Body of pancreas (tissue), 4 donors: ENCODE data around the gene IL21R. TPM values are rescaled to one million over a fixed set of nuclear protein-coding genes. Genes with fewer than 3 reads are reported as not detected.
"Not testable (repeated sequence)": the region's sequence is repeated elsewhere in the genome, so short reads cannot be mapped to it uniquely, and the experiment has no call there.

ENCODE experiments used
- ATAC-seq: fragments of 150-250 bp; one replicate; pipeline ENCODE4 v1.9.1; 2016
- DNase-seq, 4 donors: peaks; one replicate each; pipeline ENCODE4 v3.0.0-alpha.2; 2019
- H3K27ac ChIP-seq, 4 donors: fragments of 200-600 bp; sonication (generic); 1 replicate in 3 of 4; 2 replicates in 1 of 4; pipeline versions ENCODE4 v1.5.1 to v1.6.1; 2016 to 2019; ENCODE audit warnings: mild to moderate bottlenecking in 1 of 4, mixed read lengths in 1 of 4, moderate library complexity in 1 of 4
- H3K27me3 ChIP-seq, 2 donors: fragments of 200-600 bp; sonication (generic); one replicate each; pipeline ENCODE4 v1.6.0; 2016; ENCODE audit warnings: mild to moderate bottlenecking in 1 of 2
- H3K36me3 ChIP-seq, 2 donors: fragments of 200-600 bp; sonication (generic); replicated peaks in 1 of 2; 2 replicates each; pipeline ENCODE4 v1.5.1; 2016; ENCODE audit warnings: low read depth in 2 of 2; ENCODE audit not compliant: insufficient read depth in 1 of 2
- H3K4me1 ChIP-seq: fragments of 200-600 bp; sonication (generic); one replicate; pipeline ENCODE4 v1.6.0; 2016
- H3K4me3 ChIP-seq, 2 donors: fragments of 200-600 bp; sonication (generic); 1 replicate in 1 of 2; 2 replicates in 1 of 2; pipeline ENCODE4 v1.5.1; 2016 to 2019
- H3K9me3 ChIP-seq, 3 donors: fragments of 200-600 bp; sonication (generic); 1 replicate in 2 of 3; 2 replicates in 1 of 3; pipeline ENCODE4 v1.5.1; 2016
- CTCF ChIP-seq, 7 experiments: fragments of 450-650 bp in 4 of 7; fragments of 200-600 bp in 3 of 7; sonication (generic) in 3 of 7; IDR thresholded peaks; one replicate each; pipeline ENCODE4 v1.5.1; 2016 to 2019; ENCODE audit warnings: antibody characterized with exemption in 7 of 7
- POLR2A ChIP-seq, 3 donors: fragments of 450-650 bp; IDR thresholded peaks; one replicate each; pipeline ENCODE4 v1.6.1; 2016; ENCODE audit warnings: antibody characterized with exemption in 3 of 3, mild to moderate bottlenecking in 2 of 3
- WGBS, 2 donors: methylation state at CpG; one replicate each; pipeline ENCODE4 v1.1.5; 2017; 5-methylcytosine and 5-hydroxymethylcytosine counted together
- intact Hi-C: fragments of 100-400 bp; cut with DNase I; formaldehyde crosslinking; loops from one replicate; pipeline ENCODE4 v1.15.1; 2023
- total RNA-seq, 2 donors: library from RNA; depleted of rRNA; stranded (reverse); fragments of >200 nt; gene quantifications; one replicate each; pipeline ENCODE4 v1.1.0, GENCODE V29; 2016

Gene IL21R
- total RNA-seq, 2 donors from 2014 or later: 0.26 TPM; not detected in 1

DNA sequence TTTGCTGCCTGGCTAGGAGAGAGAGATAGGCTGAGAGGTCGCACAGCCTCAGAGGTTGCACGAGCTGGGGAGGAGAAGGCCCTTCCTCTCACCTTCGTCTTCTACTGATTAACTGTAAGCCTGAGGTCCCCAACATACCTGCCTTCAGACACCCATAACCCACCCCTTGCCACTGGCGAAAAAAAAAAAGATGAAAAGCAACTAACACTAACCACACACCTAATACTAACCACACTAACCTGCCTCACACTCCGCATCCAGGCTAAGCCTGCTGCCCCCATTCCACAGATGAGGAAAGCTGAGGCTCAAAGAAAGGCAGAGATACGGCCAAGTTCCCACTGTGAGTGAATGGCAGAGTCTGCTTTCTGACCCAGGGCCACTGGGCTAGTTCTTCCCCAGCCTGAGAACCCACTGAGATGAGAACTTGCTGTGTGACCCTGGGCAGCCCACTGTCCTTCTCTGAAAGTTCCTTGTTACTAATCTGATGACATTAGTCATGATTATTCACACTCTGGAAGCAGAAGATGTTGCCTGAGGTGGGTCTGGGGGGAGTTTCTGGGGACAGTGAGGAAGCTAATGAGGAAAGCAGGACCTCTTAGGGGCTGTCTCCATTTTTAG lies 4.6 kb downstream of the IL21R start:
- H3K27ac ChIP-seq: no peak overlapping the region
- intact Hi-C loops: no loop called here

DNA sequence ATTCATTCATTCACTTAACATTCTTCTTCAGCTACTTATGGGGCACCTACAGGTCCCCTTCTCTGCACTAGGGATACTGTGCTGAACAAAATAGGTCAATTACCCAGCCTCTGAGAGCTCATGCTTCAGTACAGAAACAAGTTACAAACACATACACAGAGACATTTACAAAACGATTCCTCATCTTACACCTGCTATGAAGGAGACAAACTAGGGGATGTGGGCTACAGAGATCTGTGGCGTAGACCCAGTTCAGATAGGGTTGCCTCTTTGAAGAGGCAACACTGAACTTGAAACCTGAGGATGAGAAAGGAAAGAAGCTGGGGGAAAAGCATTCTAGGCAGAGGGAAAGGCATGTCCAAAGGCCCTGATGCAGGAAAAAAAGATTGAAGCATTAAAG lies 5.2 kb downstream of the IL21R start:
- intact Hi-C loops: no loop called here
- Histone ChIP-seq H3K9me3 (no peaks in the 10 kb centered on the region), H3K4me3 (no peak overlapping the region), H3K4me1 (no peaks in the 10 kb centered on the region), H3K27me3 (no peaks in the 10 kb centered on the region), H3K36me3 (no peaks in the 10 kb centered on the region), H3K27ac (no peak overlapping the region)
- DNase-seq (no peak), ATAC-seq (no peak)
- WGBS, 2 donors: 53 to 63% methylated on average over 2 of the region's 2 CpGs
- TF ChIP-seq CTCF (IDR thresholded peaks at IDR 0.05) (no peak), POLR2A (IDR thresholded peaks at IDR 0.05) (no peak)

More for the DNA sequence above, 4.6 kb downstream of the IL21R start:
- DNase-seq: no peak
- no peak for ATAC-seq
- WGBS, 2 donors: 46 to 59% methylated on average over 6 of the region's 6 CpGs
- H3K4me3 ChIP-seq: no peak overlapping the region
- TF ChIP-seq CTCF (IDR thresholded peaks at IDR 0.05) (no peak), POLR2A (IDR thresholded peaks at IDR 0.05) (no peak)
- H3K27me3 ChIP-seq: no peaks in the 10 kb centered on the region
- H3K4me1 ChIP-seq: no peaks in the 10 kb centered on the region
- no peaks in the 10 kb centered on the region for H3K9me3 ChIP-seq
- H3K36me3 ChIP-seq: no peaks in the 10 kb centered on the region

- H3K27me3 ChIP-seq: no peaks in the 10 kb centered on the region
- WGBS, 2 donors: 44 to 64% methylated on average over 3 of the region's 3 CpGs
- H3K4me1 ChIP-seq: no peaks in the 10 kb centered on the region
- no peak overlapping the region for H3K4me3 ChIP-seq
- DNase-seq: no peak
- no peak for ATAC-seq
- no peaks in the 10 kb centered on the region for H3K9me3 ChIP-seq
- H3K27ac ChIP-seq: no peak overlapping the region
- intact Hi-C loops: no loop called here
- H3K36me3 ChIP-seq: no peaks in the 10 kb centered on the region
- TF ChIP-seq POLR2A (IDR thresholded peaks at IDR 0.05) (no peak), CTCF (IDR thresholded peaks at IDR 0.05) (no peak)
These were observed 6.1 kb downstream of the IL21R start for GRCh38 chr16:27408012-27408601.

GRCh38 chr16:27408602-27409031 lies 6.6 kb downstream of the IL21R start:
- no peaks in the 10 kb centered on the region for H3K4me1 ChIP-seq
- no peak for ATAC-seq
- no peaks in the 10 kb centered on the region for H3K9me3 ChIP-seq
- no peak for TF ChIP-seq POLR2A (IDR thresholded peaks at IDR 0.05)
- TF ChIP-seq CTCF (IDR thresholded peaks at IDR 0.05): no peak
- intact Hi-C loops: no loop called here
- H3K36me3 ChIP-seq: no peaks in the 10 kb centered on the region
- H3K27me3 ChIP-seq: no peaks in the 10 kb centered on the region
- no peak overlapping the region for H3K4me3 ChIP-seq
- H3K27ac ChIP-seq: no peak overlapping the region
- no peak for DNase-seq
- 59 to 68% methylated on average over 6 of the region's 6 CpGs for WGBS, 2 donors

DNA sequence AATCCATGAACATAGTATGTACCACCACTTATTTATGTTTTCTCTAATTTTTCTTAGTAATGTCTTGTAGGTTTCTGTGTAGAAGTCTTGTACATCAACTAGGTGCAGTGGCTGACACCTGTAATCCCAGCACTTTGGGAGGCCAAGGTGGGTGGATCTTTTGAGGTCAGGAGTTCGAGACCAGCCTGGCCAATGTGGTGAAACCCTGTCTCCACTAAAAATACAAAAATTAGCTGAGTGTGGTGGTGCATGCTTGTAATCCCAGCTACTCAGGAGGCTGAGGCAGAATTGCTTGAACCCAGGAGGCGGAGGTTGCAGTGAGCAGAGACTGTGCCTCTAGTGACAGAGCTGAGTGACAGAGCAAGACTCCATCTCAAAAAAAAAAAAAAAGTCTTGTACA lies 8.0 kb downstream of the IL21R start:
- H3K9me3 ChIP-seq, H3K4me3 ChIP-seq, H3K36me3 ChIP-seq, H3K27ac ChIP-seq, DNase-seq, ATAC-seq, intact Hi-C loops, H3K27me3 ChIP-seq, H3K4me1 ChIP-seq: not testable (repeated sequence)
- WGBS, 2 donors: 63 to 66% methylated on average over 2 of the region's 2 CpGs
